Loucy (cell line): ENCODE measurements around the gene GOLGA5.

Experiments used
- H2AFZ ChIP-seq: fragments of 200-600 bp; sonication (generic); 2 replicates; pipeline ENCODE4 v1.6.0; 2016; ENCODE audit warnings: antibody characterized with exemption, mild to moderate bottlenecking, low read length, moderate library complexity
- H3F3A ChIP-seq: fragments of 200-600 bp; 2 replicates; pipeline ENCODE4 v1.6.0; 2016; ENCODE audit warnings: antibody characterized with exemption, low read depth, mild to moderate bottlenecking
- H3K27me3 ChIP-seq: fragments of 200-600 bp; sonication (generic); 2 replicates; pipeline ENCODE4 v1.6.1; 2014; ENCODE audit warnings: low read length, mild to moderate bottlenecking; ENCODE audit not compliant: insufficient read depth, poor library complexity, severe bottlenecking
- H3K36me3 ChIP-seq: fragments of 200-600 bp; sonication (generic); 2 replicates; pipeline ENCODE4 v1.6.1; 2016; ENCODE audit warnings: low read length; ENCODE audit not compliant: insufficient read depth
- H3K4me1 ChIP-seq: fragments of 200-600 bp; sonication (generic); 2 replicates; pipeline ENCODE4 v1.5.1; 2014; ENCODE audit warnings: low read length, mild to moderate bottlenecking; ENCODE audit not compliant: insufficient read depth, poor library complexity, severe bottlenecking
- H3K4me2 ChIP-seq: fragments of 200-600 bp; sonication (generic); 2 replicates; pipeline ENCODE4 v1.6.0; 2014; ENCODE audit warnings: antibody characterized with exemption, low read length, low read depth, mild to moderate bottlenecking; ENCODE audit not compliant: poor library complexity, severe bottlenecking
- H3K4me3 ChIP-seq: fragments of 200-600 bp; sonication (generic); 2 replicates; pipeline ENCODE4 v1.5.1; 2014; ENCODE audit warnings: low read length, mild to moderate bottlenecking, mixed read lengths; ENCODE audit not compliant: poor library complexity, severe bottlenecking
- H3K79me2 ChIP-seq: fragments of 200-600 bp; sonication (generic); 2 replicates; pipeline ENCODE4 v1.6.1; 2014; ENCODE audit warnings: low read length; ENCODE audit not compliant: insufficient read depth
- H3K9ac ChIP-seq: fragments of 200-600 bp; sonication (generic); 2 replicates; pipeline ENCODE4 v1.6.0; 2014; ENCODE audit warnings: mild to moderate bottlenecking, low read depth, low read length, moderate library complexity; ENCODE audit not compliant: poor library complexity, severe bottlenecking
- H3K9me2 ChIP-seq: fragments of 200-600 bp; sonication (generic); replicated peaks from 2 replicates; pipeline ENCODE4 v1.6.1; 2016; ENCODE audit warnings: low read depth, low read length, mixed read lengths
- H3K9me3 ChIP-seq: fragments of 200-600 bp; sonication (generic); 2 replicates; pipeline ENCODE4 v1.6.1; 2014; ENCODE audit warnings: mild to moderate bottlenecking, antibody characterized with exemption, low read length, low read depth; ENCODE audit not compliant: insufficient read depth
- H4K20me1 ChIP-seq: fragments of 200-600 bp; sonication (generic); 2 replicates; pipeline ENCODE4 v1.6.0; 2014; ENCODE audit warnings: antibody characterized with exemption, low read length, mild to moderate bottlenecking; ENCODE audit not compliant: insufficient read depth, poor library complexity, severe bottlenecking
- EZH2phosphoT487 ChIP-seq: fragments of 200-600 bp; IDR thresholded peaks from 2 replicates; pipeline ENCODE4 v1.6.1; 2018; ENCODE audit warnings: antibody characterized with exemption, mild to moderate bottlenecking, moderate library complexity, borderline replicate concordance
- TF ChIP-seq, protein P1 (sequence below): fragments of 200-600 bp; sonication (generic); conservative IDR thresholded peaks from 2 replicates; pipeline ENCODE4 v1.5.1; 2014; ENCODE audit warnings: mild to moderate bottlenecking, antibody characterized with exemption, low read length

Gene GOLGA5

DNA sequence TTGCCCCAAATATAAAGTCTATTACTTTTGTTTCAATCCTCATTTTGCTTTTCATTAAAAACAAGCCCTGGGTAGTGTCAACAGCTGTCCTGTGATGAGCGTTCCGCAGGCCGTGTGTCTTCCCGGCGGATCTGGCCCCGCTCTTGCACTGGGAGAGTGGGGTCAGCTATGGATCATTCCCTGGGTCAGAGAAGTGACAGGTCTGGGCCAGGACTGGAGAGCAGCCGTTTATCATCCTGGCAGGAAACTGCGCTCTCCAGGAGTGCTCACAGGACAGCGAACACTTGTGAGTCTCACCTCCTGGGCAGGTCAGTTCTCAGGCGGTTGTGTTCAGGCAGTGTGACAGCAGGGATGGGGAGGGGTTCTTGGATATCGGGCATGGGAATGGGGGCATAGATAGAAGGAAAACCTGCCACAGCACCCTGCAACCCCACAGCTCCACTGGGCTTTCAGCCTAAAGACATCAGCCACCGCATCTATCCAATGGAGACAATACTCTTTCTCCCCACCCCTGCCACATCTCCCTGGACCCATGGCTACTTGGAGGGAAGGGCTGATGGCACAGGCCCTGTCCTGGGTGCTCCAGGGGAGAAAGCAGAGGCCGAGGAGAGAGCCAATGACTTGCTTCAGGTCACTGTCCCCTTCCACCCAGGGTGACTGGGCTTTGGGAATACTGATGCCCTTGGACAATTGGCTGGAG lies 81.0 kb downstream of the GOLGA5 start:
- Histone ChIP-seq H3K9me3 (no peaks in the 10 kb centered on the region), H2AFZ (no peak overlapping the region), H3F3A (no peaks in the 10 kb centered on the region), H3K27me3 (peaks cover 4% of the 10 kb centered on the region), H3K4me1 (no peaks in the 10 kb centered on the region), H3K36me3 (no peaks in the 10 kb centered on the region), H3K9ac (no peak overlapping the region), H3K9me2 (no peaks in the 10 kb centered on the region), H3K79me2 (no peaks in the 10 kb centered on the region), H3K4me2 (no peak overlapping the region), H3K4me3 (no peak overlapping the region), H4K20me1 (no peaks in the 10 kb centered on the region)
- TF ChIP-seq, protein P1, sequence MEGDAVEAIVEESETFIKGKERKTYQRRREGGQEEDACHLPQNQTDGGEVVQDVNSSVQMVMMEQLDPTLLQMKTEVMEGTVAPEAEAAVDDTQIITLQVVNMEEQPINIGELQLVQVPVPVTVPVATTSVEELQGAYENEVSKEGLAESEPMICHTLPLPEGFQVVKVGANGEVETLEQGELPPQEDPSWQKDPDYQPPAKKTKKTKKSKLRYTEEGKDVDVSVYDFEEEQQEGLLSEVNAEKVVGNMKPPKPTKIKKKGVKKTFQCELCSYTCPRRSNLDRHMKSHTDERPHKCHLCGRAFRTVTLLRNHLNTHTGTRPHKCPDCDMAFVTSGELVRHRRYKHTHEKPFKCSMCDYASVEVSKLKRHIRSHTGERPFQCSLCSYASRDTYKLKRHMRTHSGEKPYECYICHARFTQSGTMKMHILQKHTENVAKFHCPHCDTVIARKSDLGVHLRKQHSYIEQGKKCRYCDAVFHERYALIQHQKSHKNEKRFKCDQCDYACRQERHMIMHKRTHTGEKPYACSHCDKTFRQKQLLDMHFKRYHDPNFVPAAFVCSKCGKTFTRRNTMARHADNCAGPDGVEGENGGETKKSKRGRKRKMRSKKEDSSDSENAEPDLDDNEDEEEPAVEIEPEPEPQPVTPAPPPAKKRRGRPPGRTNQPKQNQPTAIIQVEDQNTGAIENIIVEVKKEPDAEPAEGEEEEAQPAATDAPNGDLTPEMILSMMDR: no peak
- TF ChIP-seq EZH2phosphoT487: no peak

DNA sequence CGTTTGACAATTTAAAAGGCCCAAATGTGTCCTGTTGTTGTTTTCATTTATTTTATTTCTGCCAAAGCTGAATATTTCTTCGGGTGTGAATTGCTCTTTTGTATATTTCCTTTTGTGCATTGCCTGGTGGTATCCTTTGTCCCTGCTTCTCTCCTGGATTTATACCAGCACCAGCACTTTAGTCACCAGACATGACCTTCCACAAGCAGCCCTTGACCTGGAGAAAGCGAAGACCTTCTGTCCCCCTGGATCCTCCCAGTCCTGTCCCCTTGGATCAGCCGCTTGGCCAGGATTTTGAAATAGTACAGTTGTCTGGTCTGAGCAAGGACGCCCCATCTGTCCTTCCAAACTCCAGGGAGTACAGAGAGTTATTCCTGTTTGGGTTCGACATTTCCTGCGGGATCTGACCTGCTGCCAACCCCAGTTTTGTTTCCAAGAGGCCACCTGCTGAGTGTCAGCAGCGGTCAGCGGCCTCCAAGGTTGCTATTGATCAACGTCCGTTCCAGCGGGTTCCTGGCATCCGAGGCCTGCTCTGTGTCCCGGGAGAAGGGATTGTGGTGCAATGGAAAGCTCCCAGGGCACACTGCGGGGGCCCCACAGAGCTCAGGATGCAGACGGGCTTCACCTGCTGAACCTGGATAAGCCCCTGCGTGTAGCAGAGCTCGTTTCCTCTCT lies 83.8 kb downstream of the GOLGA5 start:
- H3K79me2 ChIP-seq: no peaks in the 10 kb centered on the region
- H3K9ac ChIP-seq: no peak overlapping the region
- no peaks in the 10 kb centered on the region for H4K20me1 ChIP-seq
- H2AFZ ChIP-seq: no peak overlapping the region
- H3F3A ChIP-seq: no peaks in the 10 kb centered on the region
- no peaks in the 10 kb centered on the region for H3K9me2 ChIP-seq
- no peaks in the 10 kb centered on the region for H3K9me3 ChIP-seq
- peaks cover 4% of the 10 kb centered on the region for H3K27me3 ChIP-seq
- H3K36me3 ChIP-seq: no peaks in the 10 kb centered on the region
- TF ChIP-seq EZH2phosphoT487: no peak
- TF ChIP-seq, protein P1: no peak
- no peak overlapping the region for H3K4me3 ChIP-seq
- no peak overlapping the region for H3K4me2 ChIP-seq
- H3K4me1 ChIP-seq: no peaks in the 10 kb centered on the region

DNA sequence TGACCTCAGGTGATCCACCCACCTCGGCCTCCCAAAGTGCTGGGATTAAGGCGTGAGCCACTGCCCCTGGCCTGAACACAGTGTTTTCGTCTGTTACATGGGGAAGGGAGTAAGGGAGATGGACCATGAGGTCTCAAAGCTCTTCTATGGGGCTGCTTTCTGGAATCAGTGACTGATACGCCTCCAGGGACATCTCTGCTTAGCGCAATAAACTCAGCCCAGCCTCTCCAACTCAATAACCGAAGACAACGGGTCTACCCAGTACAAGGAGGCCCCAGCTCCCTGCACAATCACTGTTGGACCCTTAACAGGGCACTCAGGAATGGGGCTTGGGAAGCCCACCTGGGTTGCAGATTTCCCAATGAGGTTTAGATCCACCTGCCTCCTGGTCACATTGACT lies 86.2 kb downstream of the GOLGA5 start:
- Histone ChIP-seq H3K27me3 (peaks cover 4% of the 10 kb centered on the region), H3K9ac (no peak overlapping the region), H4K20me1 (no peaks in the 10 kb centered on the region), H3K9me3 (no peaks in the 10 kb centered on the region), H3K4me3 (no peak overlapping the region), H3K4me1 (no peaks in the 10 kb centered on the region), H2AFZ (no peak overlapping the region), H3K36me3 (no peaks in the 10 kb centered on the region), H3K9me2 (no peaks in the 10 kb centered on the region), H3K79me2 (no peaks in the 10 kb centered on the region), H3K4me2 (no peak overlapping the region), H3F3A (no peaks in the 10 kb centered on the region)
- TF ChIP-seq EZH2phosphoT487: no peak
- TF ChIP-seq, protein P1: no peak
